ENCODE data around the gene CSF1R. TPM values are rescaled to one million over a fixed set of nuclear protein-coding genes. Genes with fewer than 3 reads are reported as not detected.

CSF1R gene
- total and polyA plus RNA-seq, 2 donors from 2014 or later = 7.5 to 55.8 TPM

GRCh38 chr5:150021491-150022157 lies 64.7 kb downstream of the CSF1R start:
- H3K9me3 ChIP-seq (ENCODE audit: control insufficient read depth in 2 of 3, insufficient read depth in 1 of 3, low read length in 3 of 3) = no peaks in the 10 kb centered on the region
- H3K9ac ChIP-seq (ENCODE audit: low read length in 3 of 3) = no peak overlapping the region
- DNase-seq (peak in 2 of 5 donors; percentile 7 to 79), FAIRE-seq (no peak)
- no peak for TF ChIP-seq CTCF (IDR thresholded peaks at IDR 0.05; ENCODE audit: borderline replicate concordance, extremely low read depth, insufficient read depth)
- intact Hi-C loops (cut with DNase I) = no loop called here
- no peak overlapping the region for H3K4me3 ChIP-seq (ENCODE audit: low read length in 3 of 3)
- H3K4me1 ChIP-seq (ENCODE audit: control insufficient read depth in 2 of 3, insufficient read depth in 2 of 3, low read depth in 1 of 3, low read length in 3 of 3) = no peaks in the 10 kb centered on the region
- peaks cover 4 to 53% (median 25%) of the 10 kb centered on the region in 3 donors for H3K36me3 ChIP-seq (ENCODE audit: control insufficient read depth in 2 of 3, insufficient read depth in 3 of 3, low read length in 3 of 3)
- H3K27me3 ChIP-seq (ENCODE audit: control insufficient read depth, insufficient read depth, low read length) = no peaks in the 10 kb centered on the region
- no peak overlapping the region for H3K27ac ChIP-seq (ENCODE audit: low read depth in 2 of 2, low read length in 2 of 2)

DNA sequence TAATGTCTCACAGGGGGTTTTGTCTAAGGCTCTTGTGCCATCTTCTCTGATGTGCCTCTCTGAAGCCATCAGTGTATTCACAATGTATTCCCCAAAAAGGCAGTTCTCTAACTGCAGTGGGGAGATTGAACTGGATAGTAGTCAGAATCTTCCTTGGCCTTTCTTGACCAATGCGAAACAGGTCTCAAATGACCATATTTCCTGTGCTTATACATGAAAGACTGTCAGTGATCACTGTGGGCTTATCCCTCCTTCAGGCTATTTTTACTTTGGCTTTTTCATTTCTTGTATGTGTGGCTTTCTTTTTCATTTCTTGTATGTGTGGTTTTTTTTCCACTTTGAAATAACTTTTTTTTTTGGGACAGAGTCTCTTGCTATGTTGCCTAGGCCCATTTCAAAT lies 66.1 kb downstream of the CSF1R start:
- no peaks in the 10 kb centered on the region for H3K9me3 ChIP-seq (ENCODE audit: control insufficient read depth in 2 of 3, insufficient read depth in 1 of 3, low read length in 3 of 3)
- FAIRE-seq = no peak
- no peak overlapping the region for H3K4me3 ChIP-seq (ENCODE audit: low read length in 3 of 3)
- no peaks in the 10 kb centered on the region for H3K27me3 ChIP-seq (ENCODE audit: control insufficient read depth, insufficient read depth, low read length)
- intact Hi-C loops (cut with DNase I) = no loop called here
- no peaks in the 10 kb centered on the region for H3K4me1 ChIP-seq (ENCODE audit: control insufficient read depth in 2 of 3, insufficient read depth in 2 of 3, low read depth in 1 of 3, low read length in 3 of 3)
- no peak for DNase-seq
- peaks cover 10 to 52% (median 22%) of the 10 kb centered on the region in 3 donors for H3K36me3 ChIP-seq (ENCODE audit: control insufficient read depth in 2 of 3, insufficient read depth in 3 of 3, low read length in 3 of 3)
- TF ChIP-seq CTCF (IDR thresholded peaks at IDR 0.05; ENCODE audit: borderline replicate concordance, extremely low read depth, insufficient read depth) = no peak
- no peak overlapping the region for H3K27ac ChIP-seq (ENCODE audit: low read depth in 2 of 2, low read length in 2 of 2)
- H3K9ac ChIP-seq (ENCODE audit: low read length in 3 of 3) = no peak overlapping the region

- H3K27me3 ChIP-seq (ENCODE audit: control insufficient read depth, insufficient read depth, low read length) = no peaks in the 10 kb centered on the region
- H3K4me1 ChIP-seq (ENCODE audit: control insufficient read depth in 2 of 3, insufficient read depth in 2 of 3, low read depth in 1 of 3, low read length in 3 of 3) = no peaks in the 10 kb centered on the region
- DNase-seq = no peak
- peaks cover 21 to 61% (median 40%) of the 10 kb centered on the region in 3 donors for H3K36me3 ChIP-seq (ENCODE audit: control insufficient read depth in 2 of 3, insufficient read depth in 3 of 3, low read length in 3 of 3)
- H3K9ac ChIP-seq (ENCODE audit: low read length in 3 of 3) = no peak overlapping the region
- H3K4me3 ChIP-seq (ENCODE audit: low read length in 3 of 3) = no peak overlapping the region
- FAIRE-seq = no peak
- intact Hi-C loops (cut with DNase I) = no loop called here
- TF ChIP-seq CTCF (IDR thresholded peaks at IDR 0.05; ENCODE audit: borderline replicate concordance, extremely low read depth, insufficient read depth) = no peak
- no peak overlapping the region for H3K27ac ChIP-seq (ENCODE audit: low read depth in 2 of 2, low read length in 2 of 2)
- no peaks in the 10 kb centered on the region for H3K9me3 ChIP-seq (ENCODE audit: control insufficient read depth in 2 of 3, insufficient read depth in 1 of 3, low read length in 3 of 3)
Observed at GRCh38 chr5:150017226-150018005, 68.9 kb downstream of the CSF1R start.

Data from kidney (tissue), 14 donors.